B cell (primary cell): ENCODE measurements around the gene HOXA5. TPM values are rescaled to one million over a fixed set of nuclear protein-coding genes. Genes with fewer than 3 reads are reported as not detected.

Experiments used
- ATAC-seq: fragments of 200-7000 bp; cut with Tn5 transposase; one replicate; pipeline ENCODE4 v1.10.0; 2021; ENCODE audit warnings: low read depth, mild to moderate bottlenecking, moderate number of reproducible peaks, moderate library complexity
- CTCF ChIA-PET: fragments of 350-600 bp; sonication (Branson Sonifier 250); formaldehyde crosslinking; loops from one replicate; lab custom pipeline; 2021; ENCODE audit warnings: antibody characterized with exemption, inconsistent platforms; lab: Charles Lee
- POLR2A ChIA-PET: fragments of 350-600 bp; sonication (Branson Sonifier 250); formaldehyde crosslinking; loops from one replicate; lab custom pipeline; 2021; ENCODE audit warnings: antibody characterized with exemption; lab: Charles Lee
- DNase-seq: peaks from one replicate; pipeline ENCODE4 v3.0.0; 2013
- H2AFZ ChIP-seq: 2 replicates; pipeline ENCODE4 v1.6.1; 2012; ENCODE audit warnings: mild to moderate bottlenecking, low read depth, low read length; ENCODE audit not compliant: insufficient read depth, poor library complexity, severe bottlenecking
- H3K27ac ChIP-seq, 2 donors: 1 replicate in 1 of 2; 2 replicates in 1 of 2; pipeline ENCODE4 v1.5.1; 2012 to 2013; ENCODE audit warnings: low read length in 2 of 2, mild to moderate bottlenecking in 2 of 2, moderate library complexity in 1 of 2
- H3K27me3 ChIP-seq, 4 experiments: fragments of 200-600 bp in 1 of 4; sonication (generic) in 1 of 4; replicated peaks in 1 of 4; 1 replicate in 2 of 4; 2 replicates in 2 of 4; pipeline versions ENCODE4 v1.6.1 to v1.7.0; 2013 to 2016; ENCODE audit warnings: low read length in 3 of 4, mild to moderate bottlenecking in 2 of 4, mixed read lengths in 1 of 4, moderate library complexity in 1 of 4; ENCODE audit not compliant: insufficient read depth in 4 of 4, control insufficient read depth in 3 of 4; ENCODE audit errors: control extremely low read depth in 1 of 4
- H3K36me3 ChIP-seq, 2 experiments: replicated peaks in 1 of 2; 1 replicate in 1 of 2; 2 replicates in 1 of 2; pipeline versions ENCODE4 v1.6.1 to v1.7.1; 2013; ENCODE audit warnings: low read length in 1 of 2; ENCODE audit not compliant: insufficient read depth in 2 of 2, control insufficient read depth in 1 of 2; ENCODE audit errors: control extremely low read depth in 1 of 2, extremely low read depth in 1 of 2
- H3K4me1 ChIP-seq, 2 donors: fragments of 200-600 bp in 1 of 2; sonication (generic) in 1 of 2; 1 replicate in 1 of 2; 2 replicates in 1 of 2; pipeline versions ENCODE4 v1.5.1 to v1.6.1; 2013 to 2017; ENCODE audit warnings: low read length in 2 of 2; ENCODE audit not compliant: control insufficient read depth in 2 of 2, insufficient read depth in 2 of 2
- H3K4me2 ChIP-seq: replicated peaks from 2 replicates; pipeline ENCODE3; 2012; ENCODE audit warnings: mild to moderate bottlenecking, low read depth, low read length; ENCODE audit not compliant: poor library complexity, severe bottlenecking
- H3K4me3 ChIP-seq, 5 experiments: fragments of 200-600 bp in 1 of 5; sonication (generic) in 1 of 5; 1 replicate in 3 of 5; 2 replicates in 2 of 5; pipeline versions ENCODE4 v1.5.1 to v1.7.0; 2011 to 2016; ENCODE audit warnings: low read length in 4 of 5, mild to moderate bottlenecking in 4 of 5, low read depth in 2 of 5, control low read depth in 1 of 5, moderate library complexity in 1 of 5; ENCODE audit not compliant: insufficient read depth in 1 of 5; ENCODE audit errors: control extremely low read depth in 1 of 5, extremely low read depth in 1 of 5
- H3K79me2 ChIP-seq: fragments of 200-600 bp; sonication (generic); one replicate; pipeline ENCODE4 v1.6.0; 2016; ENCODE audit warnings: low read length; ENCODE audit not compliant: control insufficient read depth, insufficient read depth
- H3K9ac ChIP-seq: fragments of 200-600 bp; sonication (generic); 2 replicates; pipeline ENCODE4 v1.6.1; 2017; ENCODE audit warnings: mild to moderate bottlenecking, low read length, moderate library complexity
- H3K9me3 ChIP-seq, 3 donors: one replicate each; pipeline versions ENCODE4 v1.6.1 to v1.7.1; 2013; ENCODE audit warnings: low read length in 2 of 3; ENCODE audit not compliant: control insufficient read depth in 2 of 3, insufficient read depth in 1 of 3; ENCODE audit errors: control extremely low read depth in 1 of 3
- H4K20me1 ChIP-seq: 2 replicates; pipeline ENCODE4 v1.6.0; 2012; ENCODE audit warnings: mild to moderate bottlenecking, low read length; ENCODE audit not compliant: insufficient read depth, control insufficient read depth, poor library complexity, severe bottlenecking
- H3K27ac Mint-ChIP-seq: one replicate; pipeline ENCODE4 v1.8.0; 2021; ENCODE audit warnings: mixed read lengths
- H3K27me3 Mint-ChIP-seq: one replicate; pipeline ENCODE4 v1.8.0; 2021; ENCODE audit warnings: mixed read lengths
- H3K4me1 Mint-ChIP-seq: one replicate; pipeline ENCODE4 v1.8.0; 2021; ENCODE audit warnings: mixed read lengths
- H3K4me3 Mint-ChIP-seq: one replicate; pipeline ENCODE4 v1.8.0; 2021; ENCODE audit warnings: mixed read lengths
- H3K9me3 Mint-ChIP-seq: one replicate; pipeline ENCODE4 v1.8.0; 2022; ENCODE audit warnings: mixed read lengths; ENCODE audit not compliant: insufficient read depth
- CTCF ChIP-seq: fragments of 200-600 bp; IDR thresholded peaks from one replicate; pipeline ENCODE4 v1.8.0; 2022; ENCODE audit warnings: antibody characterized with exemption, mild to moderate bottlenecking
- EZH2 ChIP-seq: IDR thresholded peaks from 2 replicates; pipeline ENCODE4 v1.6.1; 2012; ENCODE audit warnings: borderline replicate concordance, low read depth, mild to moderate bottlenecking, moderate library complexity, low read length; ENCODE audit not compliant: insufficient read depth, poor library complexity, severe bottlenecking
- WGBS: methylation state at CpG from one replicate; pipeline ENCODE4 v1.1.5; 2013; ENCODE audit warnings: missing lambda C conversion rate; ENCODE audit not compliant: insufficient coverage; 5-methylcytosine and 5-hydroxymethylcytosine counted together
- intact Hi-C: fragments of 100-400 bp; cut with micrococcal nuclease; formaldehyde crosslinking; loops from one replicate; pipeline ENCODE4 v1.10.0; 2022
- polyA plus RNA-seq: library from polyadenylated mRNA; depleted of rRNA; stranded (reverse); fragments of >200 nt; gene quantifications from 2 replicates; pipeline ENCODE4 v1.2.3, GENCODE V29; 2012
- total RNA-seq, 2 donors: library from RNA; stranded (reverse); fragments of 120-200 nt in 1 of 2; gene quantifications; 1 replicate in 1 of 2; 2 replicates in 1 of 2; pipeline versions ENCODE4 v1.2.3 to v1.2.4, GENCODE V29; 2013 to 2022

The HOXA5 gene
- total and polyA plus RNA-seq, 2 donors (not counting 1 experiment from before 2014, with no cell fraction given): not detected

- H3K36me3 ChIP-seq: no peaks in the 10 kb centered on the region
- ChIA-PET CTCF (interaction anchor here (0.6 to 2.7 kb wide), 10 partner anchors 8 to 1288 kb away, joined by 3 to 15 read pairs (median 4); no protein-coding TSS in a partner anchor), POLR2A (interaction anchor here (0.5 kb wide), 1 partner anchor 1322 kb away, joined by 4 read pairs; no protein-coding TSS in a partner anchor)
- no peak overlapping the region for H2AFZ ChIP-seq
- peaks cover 33 to 43% of the 10 kb centered on the region in 2 donors for H3K4me1 ChIP-seq
- Mint-ChIP-seq H3K4me1 (peaks cover 22% of the 10 kb centered on the region), H3K9me3 (no peaks in the 10 kb centered on the region), H3K27ac (no peak overlapping the region), H3K4me3 (no peak overlapping the region), H3K27me3 (peaks cover 63% of the 10 kb centered on the region)
- TF ChIP-seq EZH2 (no peak), CTCF (no peak)
- H4K20me1 ChIP-seq: no peaks in the 10 kb centered on the region
- ATAC-seq: no peak
- H3K4me2 ChIP-seq: no peak overlapping the region
- WGBS: 88% methylated on average over 6 of the region's 12 CpGs
- H3K4me3 ChIP-seq: no peak overlapping the region
- no peak overlapping the region for H3K9ac ChIP-seq
- intact Hi-C loops: no loop called here
- no peak overlapping the region for H3K27ac ChIP-seq
- no peaks in the 10 kb centered on the region for H3K79me2 ChIP-seq
- H3K9me3 ChIP-seq: peaks cover 0 to 53% (median 3%) of the 10 kb centered on the region in 3 donors
- no peak for DNase-seq
- peaks cover 0 to 94% (median 77%) of the 10 kb centered on the region in 4 experiments for H3K27me3 ChIP-seq
Observed at GRCh38 chr7:27180431-27181420, 37.2 kb upstream of the HOXA5 start.
